K562 (cell line): ENCODE measurements around the gene B3GNT9. TPM values are rescaled to one million over a fixed set of nuclear protein-coding genes. Genes with fewer than 3 reads are reported as not detected.
A peak's percentile ranks its signal among the peaks of the same experiment; 100 is the strongest.

Source experiments
- ATAC-seq: fragments of 200-7000 bp; cut with Tn5 transposase; 3 replicates; pipeline ENCODE4 v1.9.1; 2020; ENCODE audit warnings: moderate library complexity
- BruUV-seq: library from RNA; stranded (reverse); fragments of 400-500 nt; replicated peaks from 2 replicates; lab custom pipeline; 2021; lab: Mats Ljungman, UMichigan
- CTCF ChIA-PET: fragments of 300-600 bp; formaldehyde crosslinking; extraction: SDS; loops from one replicate; lab custom pipeline; 2021; ENCODE audit warnings: low intra/inter-chr PET ratio; lab: Yijun Ruan, JAX
- POLR2A ChIA-PET: fragments of 300-600, 350-650 bp; sonication (Branson Sonifier 250); formaldehyde crosslinking; extraction: SDS; loops from one replicate; lab custom pipeline; 2021; ENCODE audit warnings: antibody characterized with exemption, inconsistent platforms; lab: Yijun Ruan, JAX
- DNase-seq, 4 experiments: peaks; one replicate each; pipeline versions ENCODE4 v3.0.0 to v3.0.0-alpha.2; 2011 to 2018; ENCODE audit warnings: low spot score in 3 of 4, mixed read lengths in 3 of 4; ENCODE audit errors: extremely low read depth in 1 of 4
- FAIRE-seq: peaks from 2 replicates; lab custom pipeline; 2011; peaks lifted over from hg19 to GRCh38; lab: Jason Lieb, UNC
- H2AFZ ChIP-seq: 2 replicates; pipeline ENCODE4 v1.6.0; 2011; ENCODE audit warnings: low read depth, low read length, control low read depth, inconsistent platforms
- H3K27ac ChIP-seq: fragments of 200-600 bp; 3 replicates; pipeline ENCODE4 v1.8.0; 2011; ENCODE audit warnings: low read depth, mild to moderate bottlenecking, control low read depth, inconsistent platforms, low read length, moderate library complexity, mixed read lengths; ENCODE audit errors: extremely low read depth
- H3K27me3 ChIP-seq, 2 experiments: fragments of 300-600 bp in 1 of 2; 2 replicates in 1 of 2; 3 replicates in 1 of 2; pipeline versions ENCODE4 v1.6.0 to v1.8.0; 2011; ENCODE audit warnings: inconsistent platforms in 2 of 2, low read length in 2 of 2, mild to moderate bottlenecking in 1 of 2, mixed read lengths in 1 of 2, moderate library complexity in 1 of 2; ENCODE audit not compliant: control insufficient read depth in 2 of 2, insufficient read depth in 2 of 2
- H3K36me3 ChIP-seq: fragments of 300-600 bp; 3 replicates; pipeline ENCODE4 v1.8.0; 2011; ENCODE audit warnings: mild to moderate bottlenecking, low read length, inconsistent platforms; ENCODE audit not compliant: control insufficient read depth, insufficient read depth
- H3K4me1 ChIP-seq, 2 experiments: fragments of 200-600 bp in 1 of 2; replicated peaks in 1 of 2; 2 replicates in 1 of 2; 3 replicates in 1 of 2; pipeline versions ENCODE4 v1.5.1 to v1.8.0; 2011; ENCODE audit warnings: inconsistent platforms in 2 of 2, low read length in 2 of 2, mild to moderate bottlenecking in 1 of 2, mixed read lengths in 1 of 2, moderate library complexity in 1 of 2; ENCODE audit not compliant: control insufficient read depth in 2 of 2, insufficient read depth in 2 of 2
- H3K4me2 ChIP-seq: 2 replicates; pipeline ENCODE4 v1.6.1; 2011; ENCODE audit warnings: low read length, control low read depth, inconsistent platforms, mixed read lengths; ENCODE audit not compliant: insufficient read depth
- H3K4me3 ChIP-seq: fragments of 200-600 bp; sonication (generic), shearing (Covaris generic); 2 replicates; pipeline ENCODE4 v1.5.1; 2016; ENCODE audit warnings: control low read depth, inconsistent platforms
- H3K79me2 ChIP-seq: fragments of 200-600 bp; 3 replicates; pipeline ENCODE4 v1.8.0; 2011; ENCODE audit warnings: low read length, inconsistent platforms; ENCODE audit not compliant: control insufficient read depth, insufficient read depth
- H3K9ac ChIP-seq, 2 experiments: 2 replicates each; pipeline versions ENCODE4 v1.6.0 to v1.6.1; 2011; ENCODE audit warnings: low read depth in 2 of 2, low read length in 2 of 2, control low read depth in 1 of 2, inconsistent platforms in 1 of 2, mild to moderate bottlenecking in 1 of 2, mixed read lengths in 1 of 2; ENCODE audit not compliant: insufficient read depth in 1 of 2
- H3K9me1 ChIP-seq: one replicate; pipeline ENCODE4 v1.6.0; 2011; ENCODE audit warnings: inconsistent platforms, mild to moderate bottlenecking, low read length, moderate library complexity; ENCODE audit not compliant: control insufficient read depth, insufficient read depth
- H3K9me3 ChIP-seq: replicated peaks from 2 replicates; pipeline ENCODE4 v1.5.1; 2011; ENCODE audit warnings: low read depth, low read length, inconsistent platforms; ENCODE audit not compliant: control insufficient read depth, insufficient read depth
- H4K20me1 ChIP-seq: replicated peaks from 2 replicates; pipeline ENCODE4 v1.6.1; 2011; ENCODE audit warnings: low read length, inconsistent platforms, mixed read lengths; ENCODE audit not compliant: control insufficient read depth, insufficient read depth
- GTF3C2 ChIP-seq: IDR thresholded peaks from 3 replicates; pipeline ENCODE4 v1.6.1; 2011; ENCODE audit warnings: borderline replicate concordance, mild to moderate bottlenecking, moderate library complexity; ENCODE audit not compliant: insufficient read length; ENCODE audit errors: extremely low read depth
- HMG20A ChIP-seq: fragments of 450-650 bp; formaldehyde crosslinking; conservative IDR thresholded peaks from 2 replicates; pipeline ENCODE4 v1.4.0; 2020; ENCODE audit warnings: mild to moderate bottlenecking, mixed read lengths
- WGBS: fragments of 100-300 bp; shearing (Covaris generic); methylation state at CpG from one replicate; pipeline ENCODE4 v1.1.6; 2016; ENCODE audit warnings: low coverage, mixed read lengths; ENCODE audit not compliant: insufficient coverage; ENCODE audit errors: missing lambda C conversion rate; 5-methylcytosine and 5-hydroxymethylcytosine counted together
- in situ Hi-C: fragments of 300-500 bp; cut with MboI; formaldehyde crosslinking; loops from 4 replicates; pipeline ENCODE4 v1.15.0; 2018; ENCODE audit warnings: inconsistent platforms, mixed read lengths
- intact Hi-C: fragments of 100-400 bp; cut with micrococcal nuclease; formaldehyde crosslinking; loops from 2 replicates; pipeline ENCODE4 v1.14.2; 2022
- polyA plus RNA-seq, 8 experiments: library from polyadenylated mRNA; depleted of rRNA in 4 of 8; stranded (reverse) in 5 of 8; unstranded in 3 of 8; fragments of >200 nt; fragmentation: Nextera tagmentation in 2 of 8; fragmentation: Illumina TruSeq in 1 of 8; extraction: Ambion mirVana in 2 of 8; extraction: Trizol in 1 of 8; gene quantifications; 2 replicates each; pipeline versions ENCODE4 v1.2.1 to v1.2.3, GENCODE V29; 2011 to 2014; ENCODE audit warnings: inconsistent platforms in 1 of 8, missing spikeins in 1 of 8
- total RNA-seq, 7 experiments: library from RNA; depleted of rRNA in 6 of 7; stranded (reverse); fragments of >200 nt in 6 of 7; fragmentation: Illumina TruSeq in 2 of 7; extraction: Trizol in 2 of 7; gene quantifications; 2 replicates each; pipeline versions ENCODE4 v1.2.1 to v1.2.3, GENCODE V29; 2011 to 2021; ENCODE audit warnings: low replicate concordance in 1 of 7

Gene B3GNT9
- total and polyA plus RNA-seq, 9 of the 15 experiments (the other 6 are each of a cell fraction or from before 2014, with no cell fraction given), result 0.01 to 1.8 (median 1.1) TPM; not detected in 1

GRCh38 chr16:67163999-67164558 lies 13.3 kb upstream of the B3GNT9 start:
- no peaks in the 10 kb centered on the region for H3K27me3 ChIP-seq
- ATAC-seq, result peak; percentile 0; the same call in 1 of the 3 replicates
- WGBS, result 72% methylated on average over 24 of the region's 34 CpGs

More at GRCh38 chr16:67163999-67164558, 13.3 kb upstream of the B3GNT9 start:
- no peak for FAIRE-seq
- peak overlapping the region; percentile 41; the same call in 1 of the 3 replicates for H3K27ac ChIP-seq
- DNase-seq, result no peak
- BruUV-seq, result no TSS peak
- no peaks in the 10 kb centered on the region for H3K9me3 ChIP-seq
- peaks cover 24% of the 10 kb centered on the region for H3K79me2 ChIP-seq
- ChIA-PET CTCF (interaction anchor here (0.7 kb wide), 1 partner anchor 13 kb away, joined by 4 read pairs; the partner anchor contains the start of gene B3GNT9), POLR2A (no interaction called here)
- peaks cover 13% of the 10 kb centered on the region; the same call in 2 of the 3 replicates for H3K36me3 ChIP-seq
- H2AFZ ChIP-seq, result peak overlapping the region; percentile 40; the same call in 1 of the 2 replicates
- intact Hi-C loops (no loop called here), in situ Hi-C loops (loop anchor here (25.0 kb wide), 1 partner anchor 202 kb away; the partner anchor contains the start of gene CES3)
- H3K4me3 ChIP-seq, result no peak overlapping the region
- peaks cover 14 to 84% of the 10 kb centered on the region in 2 experiments for H3K4me1 ChIP-seq
- no peaks in the 10 kb centered on the region for H3K9me1 ChIP-seq
- H4K20me1 ChIP-seq, result no peaks in the 10 kb centered on the region
- no peak overlapping the region; the same call in 1 of the 2 replicates for H3K4me2 ChIP-seq
- peak; percentile 12 for TF ChIP-seq GTF3C2
- TF ChIP-seq HMG20A (CRISPR knock-in tag), result no peak
- TF ChIP-seq, all 486 proteins: peak for 1
- peak overlapping the region in 1 of 2 experiments; percentile 80; a peak in 2 of 4 replicates for H3K9ac ChIP-seq
